ENCODE results near the gene MAP1LC3B2.

The MAP1LC3B2 gene

DNA sequence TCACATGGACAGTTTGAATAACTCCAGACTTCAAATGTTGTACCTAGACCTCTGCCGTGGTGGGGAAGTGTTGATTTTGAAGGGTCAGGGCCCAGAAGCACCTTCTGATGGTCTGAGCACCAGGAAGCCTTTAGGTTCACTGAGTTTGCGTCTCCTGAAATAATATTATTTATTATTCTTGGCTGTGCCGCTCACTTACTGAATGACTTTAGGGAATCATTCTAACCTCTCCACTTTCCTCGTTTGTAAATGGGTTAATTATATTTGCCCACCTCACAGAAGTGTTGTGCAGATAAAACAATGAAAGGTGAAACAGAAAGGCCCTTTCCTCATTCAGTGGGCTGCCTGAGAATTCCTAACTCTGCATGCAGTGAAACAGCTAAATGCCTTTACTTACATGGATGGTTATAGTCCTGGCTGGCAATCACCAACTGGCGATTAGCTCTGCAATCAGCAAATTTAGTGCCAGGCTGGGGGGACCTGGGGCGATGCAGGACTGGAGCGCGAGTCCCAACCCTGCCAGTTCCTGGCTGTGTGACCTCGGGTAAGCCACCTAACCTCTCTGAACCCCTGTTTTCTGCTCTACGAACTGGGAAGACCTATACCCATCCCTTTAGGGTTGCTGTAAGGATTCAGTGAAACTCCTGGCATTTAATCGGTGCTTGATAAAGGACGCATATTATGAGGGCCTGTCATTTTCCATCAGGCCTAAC lies 57.5 kb downstream of the MAP1LC3B2 start:
- no peak for DNase-seq

- no peak for DNase-seq
Observed at GRCh38 chr12:116619246-116619645, 60.1 kb downstream of the MAP1LC3B2 start.

DNA sequence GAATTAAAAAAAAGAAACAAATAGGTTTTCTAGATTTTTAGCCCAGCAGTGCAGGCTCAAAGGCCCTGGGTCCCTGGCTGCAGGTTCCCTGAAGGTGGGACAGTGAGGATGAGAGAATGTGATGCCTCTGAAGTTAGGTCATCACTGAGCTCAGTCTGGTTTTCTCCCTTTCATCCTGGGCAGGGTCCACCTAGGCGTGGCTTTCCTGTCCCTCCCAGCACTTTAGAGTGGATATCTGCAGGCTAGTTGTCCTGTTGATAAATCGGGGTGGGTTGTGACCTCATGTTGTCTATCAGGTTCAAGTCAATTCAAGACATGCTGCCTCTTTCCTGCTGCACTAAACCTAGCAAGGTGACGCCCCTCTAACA lies 60.9 kb downstream of the MAP1LC3B2 start:
- DNase-seq: no peak

DNA sequence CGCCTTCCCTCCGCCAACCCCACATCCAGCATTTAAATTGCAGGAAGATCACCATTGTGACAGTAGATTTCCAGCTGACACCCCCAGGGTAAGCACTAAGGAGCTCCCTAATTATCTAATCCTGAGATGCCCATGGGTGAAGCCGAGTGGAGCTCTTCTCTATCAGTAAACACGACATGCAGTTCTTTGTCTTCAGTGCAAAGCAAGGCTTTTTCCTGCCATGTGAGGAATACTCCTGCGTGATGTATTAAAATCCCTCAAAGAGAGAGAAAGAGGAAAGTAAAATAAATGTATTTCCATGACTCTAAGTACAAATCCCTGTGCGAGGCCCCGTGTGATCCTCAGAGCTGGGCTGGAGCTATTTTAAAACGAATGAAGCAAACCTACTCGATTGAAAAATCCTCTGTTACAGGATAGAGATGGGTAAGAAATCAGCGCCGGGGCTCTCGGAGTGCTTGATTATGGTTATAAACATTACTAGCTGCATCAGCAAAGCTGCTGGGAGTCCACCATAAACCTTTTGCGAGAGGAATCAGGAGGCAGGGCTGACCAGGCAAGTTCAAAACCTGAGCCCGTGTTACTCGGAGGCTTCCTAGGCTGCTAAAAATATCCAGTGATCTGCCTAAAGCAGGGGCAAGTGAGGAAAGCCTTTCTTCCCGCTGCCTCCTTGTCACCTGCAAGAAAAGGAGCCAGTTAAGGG lies 61.5 kb downstream of the MAP1LC3B2 start:
- no peak for DNase-seq

- no peak for DNase-seq
Observed at GRCh38 chr12:116621194-116621593, 62.0 kb downstream of the MAP1LC3B2 start.

- no peak for DNase-seq
Observed at GRCh38 chr12:116624516-116624915, 65.3 kb downstream of the MAP1LC3B2 start.

DNA sequence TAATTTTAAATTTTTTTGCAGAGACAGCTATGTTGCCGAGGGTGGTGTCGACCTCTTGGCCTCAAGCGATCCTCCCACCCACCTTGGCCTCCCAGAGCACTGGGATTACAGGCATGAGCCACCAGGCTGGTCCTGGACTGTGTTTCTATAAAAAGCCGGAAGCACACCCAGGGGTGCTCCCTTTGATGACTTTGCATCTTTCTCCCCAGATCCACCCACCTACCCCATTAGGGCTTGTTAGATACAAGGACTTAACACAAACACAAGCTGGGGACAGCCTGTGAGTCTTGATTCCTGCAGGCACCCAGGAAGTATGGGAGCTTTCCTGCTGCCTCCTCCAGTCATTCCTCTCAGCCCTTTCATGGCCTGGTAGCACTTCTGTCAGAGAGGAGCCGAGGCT lies 67.0 kb downstream of the MAP1LC3B2 start:
- no peak for DNase-seq

Measured in activated CD4-positive, alpha-beta T cell treated with anti-CD3 and anti-CD28 coated beads, Interleukin-2, Interleukin-6, amounts not matched to agents 100 ng/mL and 50 ng/mL, durations not matched to agents 16 hours and 8 hours (primary cell).